Measurements from ENCODE around the gene NFIB.

Gene NFIB

DNA sequence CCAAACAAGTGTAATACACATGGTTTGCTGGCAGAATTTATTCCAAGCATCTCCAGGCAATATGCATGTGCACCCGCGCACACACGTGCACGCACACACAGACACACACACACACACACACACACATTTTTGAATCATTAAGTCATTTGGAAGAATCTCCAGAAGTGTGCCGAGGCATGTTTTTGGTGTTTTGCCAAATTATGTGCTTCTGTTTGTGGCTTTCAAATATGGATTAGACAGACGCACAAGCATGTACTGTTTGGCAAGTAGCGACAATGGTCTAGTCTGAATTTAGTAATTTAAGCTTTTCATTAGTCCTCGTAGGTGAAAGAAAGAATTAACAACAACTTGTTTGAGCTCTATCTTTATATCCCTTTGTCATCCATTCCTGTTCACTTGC lies 36.7 kb downstream of the NFIB start:
- no peak overlapping the region for H3K4me3 ChIP-seq (ENCODE audit: low read depth, low read length)
- POLR2A ChIA-PET = no interaction called here
- CTCF ChIA-PET = no interaction called here
- TF ChIP-seq, protein P1, sequence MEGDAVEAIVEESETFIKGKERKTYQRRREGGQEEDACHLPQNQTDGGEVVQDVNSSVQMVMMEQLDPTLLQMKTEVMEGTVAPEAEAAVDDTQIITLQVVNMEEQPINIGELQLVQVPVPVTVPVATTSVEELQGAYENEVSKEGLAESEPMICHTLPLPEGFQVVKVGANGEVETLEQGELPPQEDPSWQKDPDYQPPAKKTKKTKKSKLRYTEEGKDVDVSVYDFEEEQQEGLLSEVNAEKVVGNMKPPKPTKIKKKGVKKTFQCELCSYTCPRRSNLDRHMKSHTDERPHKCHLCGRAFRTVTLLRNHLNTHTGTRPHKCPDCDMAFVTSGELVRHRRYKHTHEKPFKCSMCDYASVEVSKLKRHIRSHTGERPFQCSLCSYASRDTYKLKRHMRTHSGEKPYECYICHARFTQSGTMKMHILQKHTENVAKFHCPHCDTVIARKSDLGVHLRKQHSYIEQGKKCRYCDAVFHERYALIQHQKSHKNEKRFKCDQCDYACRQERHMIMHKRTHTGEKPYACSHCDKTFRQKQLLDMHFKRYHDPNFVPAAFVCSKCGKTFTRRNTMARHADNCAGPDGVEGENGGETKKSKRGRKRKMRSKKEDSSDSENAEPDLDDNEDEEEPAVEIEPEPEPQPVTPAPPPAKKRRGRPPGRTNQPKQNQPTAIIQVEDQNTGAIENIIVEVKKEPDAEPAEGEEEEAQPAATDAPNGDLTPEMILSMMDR (IDR thresholded peaks at IDR 0.05; ENCODE audit: insufficient read depth, low read length, missing control alignments) = no peak
- DNase-seq (ENCODE audit: low read depth, low spot score) = no peak

DNA sequence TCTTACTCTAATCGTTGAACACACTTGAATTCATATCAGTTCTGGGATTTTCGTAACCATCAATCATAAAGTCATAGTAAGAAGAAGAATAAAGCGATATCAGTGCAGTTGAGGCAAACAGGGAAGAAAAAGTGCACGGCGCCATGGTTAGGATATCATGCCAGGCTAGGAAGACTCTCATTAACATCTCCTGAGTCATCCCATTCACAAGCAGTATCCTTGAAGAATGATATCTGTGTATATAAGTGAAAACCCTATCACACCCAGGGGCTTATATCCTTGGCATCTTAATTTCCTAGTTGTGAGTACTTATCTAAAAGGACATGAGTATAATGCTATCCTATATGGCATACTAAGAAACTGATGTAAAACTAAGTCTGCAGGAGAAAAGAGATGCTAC lies 38.6 kb downstream of the NFIB start:
- POLR2A ChIA-PET = no interaction called here

GRCh38 chr9:14273696-14274121 lies 40.2 kb downstream of the NFIB start:
- TF ChIP-seq, protein P1 (IDR thresholded peaks at IDR 0.05; ENCODE audit: insufficient read depth, low read length, missing control alignments) = no peak
- no peak for DNase-seq (ENCODE audit: low read depth, low spot score)
- ChIA-PET CTCF (no interaction called here), POLR2A (no interaction called here)
- no peak overlapping the region for H3K4me3 ChIP-seq (ENCODE audit: low read depth, low read length)

More for the DNA sequence above, 38.6 kb downstream of the NFIB start:
- TF ChIP-seq, protein P1 (IDR thresholded peaks at IDR 0.05; ENCODE audit: insufficient read depth, low read length, missing control alignments) = no peak
- no peak for DNase-seq (ENCODE audit: low read depth, low spot score)
- CTCF ChIA-PET = interaction anchor here (1.3 kb wide), 1 partner anchor 154 kb away, joined by 3 read pairs; no protein-coding TSS in a partner anchor
- H3K4me3 ChIP-seq (ENCODE audit: low read depth, low read length) = no peak overlapping the region

GRCh38 chr9:14272927-14273528 lies 40.9 kb downstream of the NFIB start:
- POLR2A ChIA-PET = no interaction called here
- H3K4me3 ChIP-seq (ENCODE audit: low read depth, low read length) = no peak overlapping the region
- DNase-seq (ENCODE audit: low read depth, low spot score) = no peak
- CTCF ChIA-PET = no interaction called here
- TF ChIP-seq, protein P1 (IDR thresholded peaks at IDR 0.05; ENCODE audit: insufficient read depth, low read length, missing control alignments) = no peak

DNA sequence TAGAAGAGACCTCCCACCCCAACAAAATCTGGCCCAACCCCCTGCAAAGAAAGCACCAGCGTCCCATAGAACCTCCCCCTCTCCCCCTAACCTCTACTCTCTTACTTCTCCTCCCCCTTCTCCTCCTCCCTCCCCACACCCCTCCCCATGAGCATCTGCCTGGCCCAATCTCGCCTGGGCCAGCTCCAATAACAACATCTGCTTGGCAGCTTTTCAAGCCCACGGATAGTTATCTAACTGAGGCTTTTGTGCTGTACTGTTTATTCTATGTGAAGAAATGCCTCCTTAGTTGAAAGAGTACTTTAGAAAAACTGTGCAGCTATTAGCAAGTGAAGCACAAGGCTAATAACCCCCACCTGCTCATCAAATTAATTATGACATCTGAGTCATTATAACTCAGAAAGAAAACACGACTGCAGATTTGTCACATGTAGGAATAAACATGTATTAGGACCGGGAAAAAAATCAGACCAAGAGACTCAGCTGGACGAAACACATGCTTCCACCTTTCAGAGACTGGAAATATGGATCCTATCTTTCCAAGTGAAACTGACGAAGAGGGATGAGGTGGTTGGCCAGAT lies 42.8 kb downstream of the NFIB start:
- no peak for DNase-seq (ENCODE audit: low read depth, low spot score)
- H3K4me3 ChIP-seq (ENCODE audit: low read depth, low read length) = no peak overlapping the region
- CTCF ChIA-PET = no interaction called here
- TF ChIP-seq, protein P1 (IDR thresholded peaks at IDR 0.05; ENCODE audit: insufficient read depth, low read length, missing control alignments) = no peak
- POLR2A ChIA-PET = no interaction called here

GRCh38 chr9:14270358-14271092 lies 43.4 kb downstream of the NFIB start:
- no peak overlapping the region for H3K4me3 ChIP-seq (ENCODE audit: low read depth, low read length)
- TF ChIP-seq, protein P1 (IDR thresholded peaks at IDR 0.05; ENCODE audit: insufficient read depth, low read length, missing control alignments) = no peak
- CTCF ChIA-PET = no interaction called here
- no peak for DNase-seq (ENCODE audit: low read depth, low spot score)
- POLR2A ChIA-PET = no interaction called here

All from AG04449 (cell line).